HepG2 (cell line): ENCODE data around the gene GCG. TPM values are rescaled to one million over a fixed set of nuclear protein-coding genes. Genes with fewer than 3 reads are reported as not detected.
A peak's percentile ranks its signal among the peaks of the same experiment; 100 is the strongest.

ENCODE experiments used
- HOXD1 ChIP-seq: sonication (generic); formaldehyde crosslinking; IDR thresholded peaks from 2 replicates; pipeline ENCODE4 v1.5.0; 2020; ENCODE audit warnings: missing genetic modification reagents
- NBN ChIP-seq: fragments of 450-650 bp; conservative IDR thresholded peaks from 2 replicates; pipeline ENCODE4 v1.6.1; 2017
- TP53 ChIP-seq: sonication (generic); formaldehyde crosslinking; conservative IDR thresholded peaks from 2 replicates; pipeline ENCODE4 v1.4.0; 2020; ENCODE audit warnings: missing genetic modification reagents
- XBP1 ChIP-seq: sonication (generic); formaldehyde crosslinking; IDR thresholded peaks from 2 replicates; pipeline ENCODE4 v1.5.0; 2020; ENCODE audit warnings: missing genetic modification reagents
- ZNF317 ChIP-seq: sonication (generic); formaldehyde crosslinking; IDR thresholded peaks from 2 replicates; pipeline ENCODE4 v1.5.0; 2020; ENCODE audit warnings: mild to moderate bottlenecking, missing genetic modification reagents
- ZNF670 ChIP-seq: sonication (generic); formaldehyde crosslinking; IDR thresholded peaks from 2 replicates; pipeline ENCODE4 v1.8.0; 2022; ENCODE audit warnings: mild to moderate bottlenecking, missing genetic modification reagents, borderline replicate concordance
- polyA plus RNA-seq, 8 experiments: library from polyadenylated mRNA; depleted of rRNA in 3 of 8; stranded (reverse) in 7 of 8; unstranded in 1 of 8; fragments of >200 nt; fragmentation: Illumina TruSeq in 4 of 8; extraction: Trizol in 4 of 8; gene quantifications; 2 replicates each; pipeline versions ENCODE4 v1.2.1 to v1.2.3, GENCODE V29; 2011 to 2016; ENCODE audit warnings: low read depth in 4 of 8, missing spikeins in 1 of 8, mixed read lengths in 1 of 8; ENCODE audit not compliant: insufficient read depth in 1 of 8
- total RNA-seq, 5 experiments: library from RNA; depleted of rRNA; stranded (reverse); fragments of >200 nt; fragmentation: Illumina TruSeq; extraction: Trizol; gene quantifications; 2 replicates each; pipeline ENCODE4 v1.2.3, GENCODE V29; 2016; ENCODE audit warnings: low read depth in 1 of 5
- TF ChIP-seq, protein P1 (sequence below): sonication (generic); formaldehyde crosslinking; IDR thresholded peaks from 2 replicates; pipeline ENCODE4 v1.4.0; 2020; ENCODE audit warnings: missing genetic modification reagents
- TF ChIP-seq, protein P2 (sequence below): IDR thresholded peaks from 2 replicates; pipeline ENCODE4 v1.6.1; 2016; ENCODE audit warnings: low read depth, missing genetic modification reagents, missing compliant biosample characterization
- TF ChIP-seq, protein P3 (sequence below): sonication (generic); formaldehyde crosslinking; IDR thresholded peaks from 2 replicates; pipeline ENCODE4 v1.8.0; 2022; ENCODE audit warnings: missing genetic modification reagents, mild to moderate bottlenecking, borderline replicate concordance
- TF ChIP-seq, protein P4 (sequence below): sonication (generic); formaldehyde crosslinking; IDR thresholded peaks from 2 replicates; pipeline ENCODE4 v1.4.0; 2020; ENCODE audit warnings: missing genetic modification reagents, borderline replicate concordance
- TF ChIP-seq, protein P5 (sequence below): sonication (generic); formaldehyde crosslinking; IDR thresholded peaks from 2 replicates; pipeline ENCODE4 v1.4.0; 2020; ENCODE audit warnings: missing genetic modification reagents, borderline replicate concordance
- TF ChIP-seq, protein P6 (sequence below): IDR thresholded peaks from 2 replicates; pipeline ENCODE4 v1.6.1; 2018; ENCODE audit warnings: missing genetic modification reagents, mild to moderate bottlenecking, missing compliant biosample characterization

Gene GCG
- total and polyA plus RNA-seq, 2 of the 13 experiments (the other 11 are each of a cell fraction or from before 2014, with no cell fraction given), result not detected

DNA sequence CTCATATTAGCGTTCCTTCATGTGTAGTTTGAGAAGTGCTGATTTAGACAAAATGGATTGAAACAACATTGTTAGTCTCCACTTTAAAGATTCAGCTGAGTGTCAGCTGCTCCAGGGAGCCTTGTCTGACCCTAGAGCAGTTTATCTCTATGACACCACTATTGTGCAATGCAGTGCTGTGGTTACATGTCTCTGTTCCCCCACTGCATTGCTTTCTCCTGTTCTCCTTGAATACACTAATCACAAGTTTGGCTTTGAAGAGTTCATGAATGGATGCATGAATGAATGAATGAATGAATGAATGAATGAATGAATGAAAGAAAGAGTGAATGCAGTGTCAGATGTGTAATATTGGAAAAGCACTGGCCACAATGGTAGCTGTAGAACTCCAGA, 38.3 kb downstream of the GCG start (continued):
- TF ChIP-seq XBP1 (CRISPR knock-in tag) (no peak), TP53 (no peak), ZNF317 (no peak), ZNF670 (CRISPR knock-in tag) (no peak), HOXD1 (CRISPR knock-in tag) (no peak), NBN (no peak)
- TF ChIP-seq, protein P1, sequence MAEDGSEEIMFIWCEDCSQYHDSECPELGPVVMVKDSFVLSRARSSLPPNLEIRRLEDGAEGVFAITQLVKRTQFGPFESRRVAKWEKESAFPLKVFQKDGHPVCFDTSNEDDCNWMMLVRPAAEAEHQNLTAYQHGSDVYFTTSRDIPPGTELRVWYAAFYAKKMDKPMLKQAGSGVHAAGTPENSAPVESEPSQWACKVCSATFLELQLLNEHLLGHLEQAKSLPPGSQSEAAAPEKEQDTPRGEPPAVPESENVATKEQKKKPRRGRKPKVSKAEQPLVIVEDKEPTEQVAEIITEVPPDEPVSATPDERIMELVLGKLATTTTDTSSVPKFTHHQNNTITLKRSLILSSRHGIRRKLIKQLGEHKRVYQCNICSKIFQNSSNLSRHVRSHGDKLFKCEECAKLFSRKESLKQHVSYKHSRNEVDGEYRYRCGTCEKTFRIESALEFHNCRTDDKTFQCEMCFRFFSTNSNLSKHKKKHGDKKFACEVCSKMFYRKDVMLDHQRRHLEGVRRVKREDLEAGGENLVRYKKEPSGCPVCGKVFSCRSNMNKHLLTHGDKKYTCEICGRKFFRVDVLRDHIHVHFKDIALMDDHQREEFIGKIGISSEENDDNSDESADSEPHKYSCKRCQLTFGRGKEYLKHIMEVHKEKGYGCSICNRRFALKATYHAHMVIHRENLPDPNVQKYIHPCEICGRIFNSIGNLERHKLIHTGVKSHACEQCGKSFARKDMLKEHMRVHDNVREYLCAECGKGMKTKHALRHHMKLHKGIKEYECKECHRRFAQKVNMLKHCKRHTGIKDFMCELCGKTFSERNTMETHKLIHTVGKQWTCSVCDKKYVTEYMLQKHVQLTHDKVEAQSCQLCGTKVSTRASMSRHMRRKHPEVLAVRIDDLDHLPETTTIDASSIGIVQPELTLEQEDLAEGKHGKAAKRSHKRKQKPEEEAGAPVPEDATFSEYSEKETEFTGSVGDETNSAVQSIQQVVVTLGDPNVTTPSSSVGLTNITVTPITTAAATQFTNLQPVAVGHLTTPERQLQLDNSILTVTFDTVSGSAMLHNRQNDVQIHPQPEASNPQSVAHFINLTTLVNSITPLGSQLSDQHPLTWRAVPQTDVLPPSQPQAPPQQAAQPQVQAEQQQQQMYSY (CRISPR knock-in tag), result no peak
- TF ChIP-seq, protein P2, sequence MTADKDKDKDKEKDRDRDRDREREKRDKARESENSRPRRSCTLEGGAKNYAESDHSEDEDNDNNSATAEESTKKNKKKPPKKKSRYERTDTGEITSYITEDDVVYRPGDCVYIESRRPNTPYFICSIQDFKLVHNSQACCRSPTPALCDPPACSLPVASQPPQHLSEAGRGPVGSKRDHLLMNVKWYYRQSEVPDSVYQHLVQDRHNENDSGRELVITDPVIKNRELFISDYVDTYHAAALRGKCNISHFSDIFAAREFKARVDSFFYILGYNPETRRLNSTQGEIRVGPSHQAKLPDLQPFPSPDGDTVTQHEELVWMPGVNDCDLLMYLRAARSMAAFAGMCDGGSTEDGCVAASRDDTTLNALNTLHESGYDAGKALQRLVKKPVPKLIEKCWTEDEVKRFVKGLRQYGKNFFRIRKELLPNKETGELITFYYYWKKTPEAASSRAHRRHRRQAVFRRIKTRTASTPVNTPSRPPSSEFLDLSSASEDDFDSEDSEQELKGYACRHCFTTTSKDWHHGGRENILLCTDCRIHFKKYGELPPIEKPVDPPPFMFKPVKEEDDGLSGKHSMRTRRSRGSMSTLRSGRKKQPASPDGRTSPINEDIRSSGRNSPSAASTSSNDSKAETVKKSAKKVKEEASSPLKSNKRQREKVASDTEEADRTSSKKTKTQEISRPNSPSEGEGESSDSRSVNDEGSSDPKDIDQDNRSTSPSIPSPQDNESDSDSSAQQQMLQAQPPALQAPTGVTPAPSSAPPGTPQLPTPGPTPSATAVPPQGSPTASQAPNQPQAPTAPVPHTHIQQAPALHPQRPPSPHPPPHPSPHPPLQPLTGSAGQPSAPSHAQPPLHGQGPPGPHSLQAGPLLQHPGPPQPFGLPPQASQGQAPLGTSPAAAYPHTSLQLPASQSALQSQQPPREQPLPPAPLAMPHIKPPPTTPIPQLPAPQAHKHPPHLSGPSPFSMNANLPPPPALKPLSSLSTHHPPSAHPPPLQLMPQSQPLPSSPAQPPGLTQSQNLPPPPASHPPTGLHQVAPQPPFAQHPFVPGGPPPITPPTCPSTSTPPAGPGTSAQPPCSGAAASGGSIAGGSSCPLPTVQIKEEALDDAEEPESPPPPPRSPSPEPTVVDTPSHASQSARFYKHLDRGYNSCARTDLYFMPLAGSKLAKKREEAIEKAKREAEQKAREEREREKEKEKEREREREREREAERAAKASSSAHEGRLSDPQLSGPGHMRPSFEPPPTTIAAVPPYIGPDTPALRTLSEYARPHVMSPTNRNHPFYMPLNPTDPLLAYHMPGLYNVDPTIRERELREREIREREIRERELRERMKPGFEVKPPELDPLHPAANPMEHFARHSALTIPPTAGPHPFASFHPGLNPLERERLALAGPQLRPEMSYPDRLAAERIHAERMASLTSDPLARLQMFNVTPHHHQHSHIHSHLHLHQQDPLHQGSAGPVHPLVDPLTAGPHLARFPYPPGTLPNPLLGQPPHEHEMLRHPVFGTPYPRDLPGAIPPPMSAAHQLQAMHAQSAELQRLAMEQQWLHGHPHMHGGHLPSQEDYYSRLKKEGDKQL (CRISPR knock-in tag), result peak; percentile 60; the same call in 1 of the 2 replicates
- TF ChIP-seq, protein P3, sequence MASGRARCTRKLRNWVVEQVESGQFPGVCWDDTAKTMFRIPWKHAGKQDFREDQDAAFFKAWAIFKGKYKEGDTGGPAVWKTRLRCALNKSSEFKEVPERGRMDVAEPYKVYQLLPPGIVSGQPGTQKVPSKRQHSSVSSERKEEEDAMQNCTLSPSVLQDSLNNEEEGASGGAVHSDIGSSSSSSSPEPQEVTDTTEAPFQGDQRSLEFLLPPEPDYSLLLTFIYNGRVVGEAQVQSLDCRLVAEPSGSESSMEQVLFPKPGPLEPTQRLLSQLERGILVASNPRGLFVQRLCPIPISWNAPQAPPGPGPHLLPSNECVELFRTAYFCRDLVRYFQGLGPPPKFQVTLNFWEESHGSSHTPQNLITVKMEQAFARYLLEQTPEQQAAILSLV (CRISPR knock-in tag), result no peak
- TF ChIP-seq, protein P4, sequence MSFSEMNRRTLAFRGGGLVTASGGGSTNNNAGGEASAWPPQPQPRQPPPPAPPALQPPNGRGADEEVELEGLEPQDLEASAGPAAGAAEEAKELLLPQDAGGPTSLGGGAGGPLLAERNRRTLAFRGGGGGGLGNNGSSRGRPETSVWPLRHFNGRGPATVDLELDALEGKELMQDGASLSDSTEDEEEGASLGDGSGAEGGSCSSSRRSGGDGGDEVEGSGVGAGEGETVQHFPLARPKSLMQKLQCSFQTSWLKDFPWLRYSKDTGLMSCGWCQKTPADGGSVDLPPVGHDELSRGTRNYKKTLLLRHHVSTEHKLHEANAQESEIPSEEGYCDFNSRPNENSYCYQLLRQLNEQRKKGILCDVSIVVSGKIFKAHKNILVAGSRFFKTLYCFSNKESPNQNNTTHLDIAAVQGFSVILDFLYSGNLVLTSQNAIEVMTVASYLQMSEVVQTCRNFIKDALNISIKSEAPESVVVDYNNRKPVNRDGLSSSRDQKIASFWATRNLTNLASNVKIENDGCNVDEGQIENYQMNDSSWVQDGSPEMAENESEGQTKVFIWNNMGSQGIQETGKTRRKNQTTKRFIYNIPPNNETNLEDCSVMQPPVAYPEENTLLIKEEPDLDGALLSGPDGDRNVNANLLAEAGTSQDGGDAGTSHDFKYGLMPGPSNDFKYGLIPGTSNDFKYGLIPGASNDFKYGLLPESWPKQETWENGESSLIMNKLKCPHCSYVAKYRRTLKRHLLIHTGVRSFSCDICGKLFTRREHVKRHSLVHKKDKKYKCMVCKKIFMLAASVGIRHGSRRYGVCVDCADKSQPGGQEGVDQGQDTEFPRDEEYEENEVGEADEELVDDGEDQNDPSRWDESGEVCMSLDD (CRISPR knock-in tag), result no peak
- TF ChIP-seq, protein P5, sequence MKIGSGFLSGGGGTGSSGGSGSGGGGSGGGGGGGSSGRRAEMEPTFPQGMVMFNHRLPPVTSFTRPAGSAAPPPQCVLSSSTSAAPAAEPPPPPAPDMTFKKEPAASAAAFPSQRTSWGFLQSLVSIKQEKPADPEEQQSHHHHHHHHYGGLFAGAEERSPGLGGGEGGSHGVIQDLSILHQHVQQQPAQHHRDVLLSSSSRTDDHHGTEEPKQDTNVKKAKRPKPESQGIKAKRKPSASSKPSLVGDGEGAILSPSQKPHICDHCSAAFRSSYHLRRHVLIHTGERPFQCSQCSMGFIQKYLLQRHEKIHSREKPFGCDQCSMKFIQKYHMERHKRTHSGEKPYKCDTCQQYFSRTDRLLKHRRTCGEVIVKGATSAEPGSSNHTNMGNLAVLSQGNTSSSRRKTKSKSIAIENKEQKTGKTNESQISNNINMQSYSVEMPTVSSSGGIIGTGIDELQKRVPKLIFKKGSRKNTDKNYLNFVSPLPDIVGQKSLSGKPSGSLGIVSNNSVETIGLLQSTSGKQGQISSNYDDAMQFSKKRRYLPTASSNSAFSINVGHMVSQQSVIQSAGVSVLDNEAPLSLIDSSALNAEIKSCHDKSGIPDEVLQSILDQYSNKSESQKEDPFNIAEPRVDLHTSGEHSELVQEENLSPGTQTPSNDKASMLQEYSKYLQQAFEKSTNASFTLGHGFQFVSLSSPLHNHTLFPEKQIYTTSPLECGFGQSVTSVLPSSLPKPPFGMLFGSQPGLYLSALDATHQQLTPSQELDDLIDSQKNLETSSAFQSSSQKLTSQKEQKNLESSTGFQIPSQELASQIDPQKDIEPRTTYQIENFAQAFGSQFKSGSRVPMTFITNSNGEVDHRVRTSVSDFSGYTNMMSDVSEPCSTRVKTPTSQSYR, result peak; percentile 73; the same call in 1 of the 2 replicates
- TF ChIP-seq, protein P6, sequence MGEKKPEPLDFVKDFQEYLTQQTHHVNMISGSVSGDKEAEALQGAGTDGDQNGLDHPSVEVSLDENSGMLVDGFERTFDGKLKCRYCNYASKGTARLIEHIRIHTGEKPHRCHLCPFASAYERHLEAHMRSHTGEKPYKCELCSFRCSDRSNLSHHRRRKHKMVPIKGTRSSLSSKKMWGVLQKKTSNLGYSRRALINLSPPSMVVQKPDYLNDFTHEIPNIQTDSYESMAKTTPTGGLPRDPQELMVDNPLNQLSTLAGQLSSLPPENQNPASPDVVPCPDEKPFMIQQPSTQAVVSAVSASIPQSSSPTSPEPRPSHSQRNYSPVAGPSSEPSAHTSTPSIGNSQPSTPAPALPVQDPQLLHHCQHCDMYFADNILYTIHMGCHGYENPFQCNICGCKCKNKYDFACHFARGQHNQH (CRISPR knock-in tag), result peak; percentile 89
